Stimulated activated CD4-positive, alpha-beta T cell treated with anti-CD3 and anti-CD28 coated beads, TNF-alpha, amount 100 ng/mL, for 4 hours (primary cell): ENCODE results near the gene SLC18A3.

Experiments
- DNase-seq, 3 experiments: peaks; one replicate each; pipeline ENCODE4 v3.0.0-alpha.2; 2020; ENCODE audit warnings: low read depth in 3 of 3

The SLC18A3 gene

GRCh38 chr10:49651039-49651835, 41.1 kb downstream of the SLC18A3 start:
- no peak for DNase-seq

- no peak for DNase-seq
Measured at GRCh38 chr10:49651917-49652316, 41.8 kb downstream of the SLC18A3 start.

- no peak for DNase-seq
Measured at GRCh38 chr10:49652421-49653272, 42.5 kb downstream of the SLC18A3 start.

- DNase-seq = no peak
Measured at GRCh38 chr10:49653273-49653929, 43.3 kb downstream of the SLC18A3 start.

- no peak for DNase-seq
Measured at GRCh38 chr10:49654036-49654693, 44.1 kb downstream of the SLC18A3 start.

GRCh38 chr10:49655099-49655498, 45.0 kb downstream of the SLC18A3 start:
- DNase-seq = no peak

- DNase-seq = no peak
Measured at GRCh38 chr10:49656845-49657493, 46.9 kb downstream of the SLC18A3 start.

GRCh38 chr10:49657606-49658005, 47.5 kb downstream of the SLC18A3 start:
- no peak for DNase-seq

GRCh38 chr10:49661140-49661856, 51.2 kb downstream of the SLC18A3 start:
- DNase-seq = no peak
